ENCODE results near the gene ZNF784. TPM values are rescaled to one million over a fixed set of nuclear protein-coding genes. Genes with fewer than 3 reads are reported as not detected.

The ZNF784 gene
- total RNA-seq, 4 donors from 2014 or later: 5.7 to 10.3 (median 8.3) TPM

- H3K4me3 ChIP-seq (ENCODE audit: low read depth, poor library complexity, severe bottlenecking): no peak overlapping the region
- intact Hi-C loops (cut with DNase I; ENCODE audit: low total_unique reads): no loop called here
- TF ChIP-seq POLR2A (IDR thresholded peaks at IDR 0.05) (no peak), CTCF (IDR thresholded peaks at IDR 0.05) (no peak)
- WGBS, 2 donors: 80% methylated on average over 12 of the region's 12 CpGs
- no peak for DNase-seq (ENCODE audit: low spot score in 2 of 2)
Measured at GRCh38 chr19:55666343-55667005, 42.1 kb upstream of the ZNF784 start.

DNA sequence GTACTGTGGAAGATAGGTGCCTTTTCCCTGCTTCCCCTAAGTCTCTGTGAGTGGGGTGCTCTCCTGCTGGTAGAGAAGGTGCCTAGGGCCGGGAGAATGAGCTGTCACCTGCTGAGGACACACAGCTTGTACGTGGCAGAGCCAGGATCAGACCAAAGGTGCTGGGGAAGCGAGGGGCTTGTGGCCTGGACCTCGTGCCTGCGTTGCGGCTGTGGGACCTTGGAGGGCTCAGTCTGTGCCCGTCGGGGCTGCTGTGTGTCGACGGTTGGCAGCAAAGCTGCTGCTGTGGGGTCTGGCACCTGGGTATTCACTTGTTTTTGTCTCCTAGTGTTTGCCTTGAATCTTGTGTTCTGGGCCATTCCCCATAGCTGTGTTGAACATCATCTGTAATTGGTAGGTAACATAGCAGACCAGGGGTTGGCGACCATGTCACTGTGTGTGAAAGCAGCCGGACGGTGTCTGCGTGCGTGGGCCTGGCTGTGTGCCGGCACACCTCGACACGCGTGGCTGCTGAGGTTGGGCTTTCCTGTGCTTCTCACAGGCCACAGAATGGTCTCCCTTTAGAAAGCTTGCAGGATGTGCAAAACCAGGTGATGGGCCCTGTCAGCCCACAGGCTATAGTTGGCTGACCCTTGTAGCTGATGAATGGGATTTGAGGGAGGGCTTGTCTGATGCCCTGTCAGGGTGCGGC is 39.6 kb upstream of the ZNF784 start:
- DNase-seq (ENCODE audit: low spot score in 2 of 2): no peak

DNA sequence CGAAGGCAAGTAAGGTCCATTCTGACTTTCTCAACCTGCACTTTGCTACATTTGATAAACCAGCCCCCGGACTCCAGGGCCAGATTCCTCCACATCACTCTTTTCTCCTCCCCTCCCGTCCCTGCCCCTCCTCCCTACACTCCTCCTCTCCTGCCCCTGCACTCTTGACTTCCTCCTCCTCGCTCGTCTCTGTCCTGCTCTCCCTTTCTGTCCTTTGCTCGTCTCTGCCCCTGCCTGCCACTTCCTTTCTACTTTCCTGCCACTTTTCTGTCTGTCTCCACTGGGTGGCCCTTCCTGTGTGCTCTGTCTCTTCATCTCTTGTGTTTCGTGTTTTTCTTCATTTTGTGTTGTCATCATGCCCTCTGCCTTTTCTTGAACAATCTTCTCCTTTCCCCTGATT is 37.5 kb upstream of the ZNF784 start:
- intact Hi-C loops (cut with DNase I; ENCODE audit: low total_unique reads): no loop called here
- no peak overlapping the region for H3K4me3 ChIP-seq (ENCODE audit: low read depth, poor library complexity, severe bottlenecking)
- TF ChIP-seq CTCF (IDR thresholded peaks at IDR 0.05) (no peak), POLR2A (IDR thresholded peaks at IDR 0.05) (no peak)
- 70 to 74% methylated on average over 7 of the region's 7 CpGs for WGBS, 2 donors
- DNase-seq (ENCODE audit: low spot score in 2 of 2): no peak

More for the DNA sequence above, 39.6 kb upstream of the ZNF784 start:
- no peak overlapping the region for H3K4me3 ChIP-seq (ENCODE audit: low read depth, poor library complexity, severe bottlenecking)
- WGBS, 2 donors: 88 to 94% methylated on average over 12 to 20 of the region's 20 CpGs
- no peak for TF ChIP-seq POLR2A (IDR thresholded peaks at IDR 0.05)
- TF ChIP-seq CTCF (IDR thresholded peaks at IDR 0.05): no peak
- intact Hi-C loops (cut with DNase I; ENCODE audit: low total_unique reads): no loop called here

DNA sequence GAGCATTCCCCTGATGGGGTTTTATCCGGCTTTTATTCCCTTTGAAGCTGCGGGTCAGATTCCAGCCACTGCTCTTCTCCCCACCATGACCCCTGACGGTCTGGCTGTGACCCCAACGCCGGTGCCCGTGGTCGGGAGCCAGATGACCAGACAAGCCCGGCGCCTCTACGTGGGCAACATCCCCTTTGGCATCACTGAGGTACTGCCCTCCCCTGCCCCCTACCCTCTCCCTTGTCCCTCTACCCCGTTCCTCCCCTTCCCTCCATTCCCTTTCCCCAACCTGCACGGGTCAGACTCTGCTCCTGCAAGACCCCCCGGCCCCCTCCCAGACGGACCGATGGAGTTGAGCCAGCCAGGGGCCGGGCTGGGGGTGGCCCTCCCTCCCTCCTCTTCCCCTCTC is 36.6 kb upstream of the ZNF784 start:
- TF ChIP-seq POLR2A (IDR thresholded peaks at IDR 0.05): no peak
- TF ChIP-seq CTCF (IDR thresholded peaks at IDR 0.05): no peak
- 81% methylated on average over 16 of the region's 16 CpGs for WGBS, 2 donors
- intact Hi-C loops (cut with DNase I; ENCODE audit: low total_unique reads): no loop called here
- no peak overlapping the region for H3K4me3 ChIP-seq (ENCODE audit: low read depth, poor library complexity, severe bottlenecking)
- DNase-seq (ENCODE audit: low spot score in 2 of 2): no peak

- TF ChIP-seq POLR2A (IDR thresholded peaks at IDR 0.05) (no peak), CTCF (IDR thresholded peaks at IDR 0.05) (no peak)
- 84 to 91% methylated on average over 8 to 12 of the region's 12 CpGs for WGBS, 2 donors
- intact Hi-C loops (cut with DNase I; ENCODE audit: low total_unique reads): no loop called here
- no peak overlapping the region for H3K4me3 ChIP-seq (ENCODE audit: low read depth, poor library complexity, severe bottlenecking)
- no peak for DNase-seq (ENCODE audit: low spot score in 2 of 2)
Measured at GRCh38 chr19:55660404-55660803, 36.0 kb upstream of the ZNF784 start.

Measured in lower leg skin (tissue), 4 donors.